Mesenchymal stem cell (in vitro differentiated cells and primary cell): ENCODE results near the gene CAPN12.

Source experiments
- DNase-seq: peaks from one replicate; pipeline ENCODE4 v3.0.0-alpha.2; 2013
- H2AFZ ChIP-seq: one replicate; pipeline ENCODE4 v1.6.1; 2013; ENCODE audit warnings: low read depth, mild to moderate bottlenecking, control low read depth, inconsistent platforms, low read length, moderate library complexity
- H2AK5ac ChIP-seq: 2 replicates; pipeline ENCODE4 v1.6.1; 2013; ENCODE audit warnings: low read length, moderate library complexity, mild to moderate bottlenecking, inconsistent platforms; ENCODE audit not compliant: severe bottlenecking
- H2BK120ac ChIP-seq: one replicate; pipeline ENCODE4 v1.6.1; 2013; ENCODE audit warnings: low read depth, mild to moderate bottlenecking, inconsistent platforms, low read length, moderate library complexity
- H2BK12ac ChIP-seq, 2 experiments: one replicate each; pipeline ENCODE4 v1.6.1; 2013; ENCODE audit warnings: inconsistent platforms in 2 of 2, low read length in 2 of 2, mild to moderate bottlenecking in 2 of 2, moderate library complexity in 2 of 2, control low read depth in 1 of 2
- H2BK15ac ChIP-seq: one replicate; pipeline ENCODE4 v1.6.1; 2013; ENCODE audit warnings: mild to moderate bottlenecking, low read depth, inconsistent platforms; ENCODE audit not compliant: poor library complexity, severe bottlenecking
- H2BK5ac ChIP-seq: 2 replicates; pipeline ENCODE4 v1.6.1; 2013; ENCODE audit warnings: low read depth, mild to moderate bottlenecking, low read length, control low read depth, inconsistent platforms; ENCODE audit not compliant: poor library complexity, severe bottlenecking
- H3K14ac ChIP-seq, 2 experiments: one replicate each; pipeline ENCODE4 v1.6.1; 2013; ENCODE audit warnings: inconsistent platforms in 2 of 2, low read length in 2 of 2, control low read depth in 1 of 2, mild to moderate bottlenecking in 1 of 2, moderate library complexity in 1 of 2
- H3K18ac ChIP-seq, 2 experiments: one replicate each; pipeline ENCODE4 v1.6.1; 2013; ENCODE audit warnings: inconsistent platforms in 2 of 2, low read length in 2 of 2, control low read depth in 1 of 2, low read depth in 1 of 2, mild to moderate bottlenecking in 1 of 2
- H3K23ac ChIP-seq, 2 experiments: one replicate each; pipeline ENCODE4 v1.6.1; 2013; ENCODE audit warnings: inconsistent platforms in 2 of 2, low read length in 2 of 2, mild to moderate bottlenecking in 2 of 2, moderate library complexity in 2 of 2, control low read depth in 1 of 2
- H3K27ac ChIP-seq: 2 replicates; pipeline ENCODE4 v1.5.1; 2013; ENCODE audit warnings: mild to moderate bottlenecking, moderate library complexity, low read length, control low read depth, inconsistent platforms; ENCODE audit not compliant: poor library complexity, severe bottlenecking
- H3K27me3 ChIP-seq, 2 experiments: 2 replicates each; pipeline versions ENCODE4 v1.6.1 to v1.7.0; 2013; ENCODE audit warnings: low read length in 2 of 2, mild to moderate bottlenecking in 2 of 2, moderate library complexity in 2 of 2, control low read depth in 1 of 2, inconsistent platforms in 1 of 2; ENCODE audit not compliant: control insufficient read depth in 1 of 2, insufficient read depth in 1 of 2
- H3K36me3 ChIP-seq, 2 experiments: 2 replicates each; pipeline versions ENCODE4 v1.6.1 to v1.7.0; 2013; ENCODE audit warnings: low read length in 2 of 2, control low read depth in 1 of 2, inconsistent platforms in 1 of 2, low read depth in 1 of 2, mild to moderate bottlenecking in 1 of 2; ENCODE audit not compliant: insufficient read depth in 2 of 2, control insufficient read depth in 1 of 2
- H3K4ac ChIP-seq, 2 experiments: one replicate each; pipeline ENCODE4 v1.6.1; 2013; ENCODE audit warnings: inconsistent platforms in 2 of 2, low read length in 2 of 2, mild to moderate bottlenecking in 2 of 2, moderate library complexity in 2 of 2, control low read depth in 1 of 2, low read depth in 1 of 2
- H3K4me1 ChIP-seq: 2 replicates; pipeline ENCODE4 v1.6.1; 2013; ENCODE audit warnings: low read depth, low read length, control low read depth; ENCODE audit not compliant: control insufficient read depth, insufficient read depth
- H3K4me2 ChIP-seq: 2 replicates; pipeline ENCODE4 v1.6.1; 2013; ENCODE audit warnings: low read length, mild to moderate bottlenecking, inconsistent platforms; ENCODE audit not compliant: poor library complexity, severe bottlenecking
- H3K4me3 ChIP-seq, 2 experiments: 2 replicates each; pipeline versions ENCODE4 v1.5.1 to v1.7.0; 2013; ENCODE audit warnings: low read length in 2 of 2, mild to moderate bottlenecking in 2 of 2, control low read depth in 1 of 2, low read depth in 1 of 2; ENCODE audit not compliant: insufficient read depth in 1 of 2
- H3K79me1 ChIP-seq: replicated peaks from 2 replicates; pipeline ENCODE4 v1.6.1; 2013; ENCODE audit warnings: mild to moderate bottlenecking, control low read depth, low read length, inconsistent platforms; ENCODE audit not compliant: poor library complexity, severe bottlenecking
- H3K9ac ChIP-seq: 2 replicates; pipeline ENCODE4 v1.7.0; 2013; ENCODE audit warnings: mild to moderate bottlenecking, low read length, moderate library complexity
- H3K9me3 ChIP-seq: 2 replicates; pipeline ENCODE4 v1.7.0; 2013; ENCODE audit warnings: mild to moderate bottlenecking, low read length; ENCODE audit not compliant: control insufficient read depth
- H4K8ac ChIP-seq: one replicate; pipeline ENCODE4 v1.6.1; 2013; ENCODE audit warnings: inconsistent platforms, mild to moderate bottlenecking, low read length, moderate library complexity
- H4K91ac ChIP-seq: one replicate; pipeline ENCODE4 v1.6.1; 2013; ENCODE audit warnings: mild to moderate bottlenecking, low read length, inconsistent platforms
- WGBS: methylation state at CpG from one replicate; pipeline ENCODE4 v1.1.7; 2013; ENCODE audit warnings: mixed read lengths; 5-methylcytosine and 5-hydroxymethylcytosine counted together

The CAPN12 gene

GRCh38 chr19:38684862-38685665 lies 59.2 kb downstream of the CAPN12 start:
- H3K4ac ChIP-seq, result peak overlapping the region; percentile 92 to 98
- H3K4me3 ChIP-seq, result no peak overlapping the region
- peak overlapping the region in 1 of 2 experiments; percentile 89 for H3K14ac ChIP-seq
- 79% methylated on average over 14 of the region's 15 CpGs for WGBS
- peak overlapping the region; percentile 99 for H2AK5ac ChIP-seq
- H2AFZ ChIP-seq, result no peak overlapping the region
- peak overlapping the region; percentile 71 for H2BK15ac ChIP-seq
- no peaks in the 10 kb centered on the region for H3K79me1 ChIP-seq
- H2BK12ac ChIP-seq, result peak overlapping the region; percentile 88 to 92
- H2BK120ac ChIP-seq, result peak overlapping the region; percentile 71
- peak overlapping the region; percentile 99 for H4K91ac ChIP-seq
- peak overlapping the region; percentile 87 for H4K8ac ChIP-seq
- peak overlapping the region in 1 of 2 experiments; percentile 18 for H3K23ac ChIP-seq
- H3K27me3 ChIP-seq, result no peaks in the 10 kb centered on the region
- peak overlapping the region; percentile 98 for H2BK5ac ChIP-seq
- no peak for DNase-seq
- no peaks in the 10 kb centered on the region for H3K9me3 ChIP-seq
- peaks cover 46% of the 10 kb centered on the region for H3K4me1 ChIP-seq
- peak overlapping the region; percentile 88 for H3K9ac ChIP-seq
- H3K27ac ChIP-seq, result peak overlapping the region; percentile 88
- H3K36me3 ChIP-seq, result peaks cover 1 to 25% of the 10 kb centered on the region in 2 experiments
- H3K4me2 ChIP-seq, result no peak overlapping the region
- H3K18ac ChIP-seq, result peak overlapping the region; percentile 88 to 96

- peaks cover 1 to 31% of the 10 kb centered on the region in 2 experiments for H3K36me3 ChIP-seq
- no peak overlapping the region for H3K4me3 ChIP-seq
- peak overlapping the region; percentile 78 for H2BK15ac ChIP-seq
- no peaks in the 10 kb centered on the region for H3K79me1 ChIP-seq
- peak overlapping the region; percentile 16 to 90 for H3K4ac ChIP-seq
- no peak overlapping the region for H3K23ac ChIP-seq
- H3K9me3 ChIP-seq, result no peaks in the 10 kb centered on the region
- H2AFZ ChIP-seq, result no peak overlapping the region
- peak overlapping the region; percentile 88 for H3K27ac ChIP-seq
- H2BK12ac ChIP-seq, result peak overlapping the region in 1 of 2 experiments; percentile 70
- no peak overlapping the region for H3K14ac ChIP-seq
- H3K4me2 ChIP-seq, result peak overlapping the region; percentile 36
- 28% methylated on average over 2 of the region's 7 CpGs for WGBS
- DNase-seq, result peak; percentile 94
- H3K9ac ChIP-seq, result peak overlapping the region; percentile 88
- no peaks in the 10 kb centered on the region for H3K27me3 ChIP-seq
- H3K18ac ChIP-seq, result peak overlapping the region; percentile 92 to 93
- peak overlapping the region; percentile 92 for H4K8ac ChIP-seq
- H2BK5ac ChIP-seq, result peak overlapping the region; percentile 95
- H2AK5ac ChIP-seq, result peak overlapping the region; percentile 94
- peak overlapping the region; percentile 61 for H2BK120ac ChIP-seq
- H4K91ac ChIP-seq, result peak overlapping the region; percentile 64
- peaks cover 47% of the 10 kb centered on the region for H3K4me1 ChIP-seq
Observed at GRCh38 chr19:38684078-38684861, 60.0 kb downstream of the CAPN12 start.

GRCh38 chr19:38683393-38684077 lies 60.7 kb downstream of the CAPN12 start:
- Histone ChIP-seq H3K27me3 (no peaks in the 10 kb centered on the region), H2BK5ac (peak overlapping the region; percentile 99), H3K14ac (peak overlapping the region in 1 of 2 experiments; percentile 6), H3K36me3 (peaks cover 6 to 35% of the 10 kb centered on the region in 2 experiments), H2BK15ac (peak overlapping the region; percentile 75), H2AFZ (no peak overlapping the region), H2AK5ac (peak overlapping the region; percentile 96), H3K23ac (no peak overlapping the region), H3K79me1 (no peaks in the 10 kb centered on the region), H2BK12ac (peak overlapping the region; percentile 29 to 70), H3K27ac (peak overlapping the region; percentile 88), H3K4ac (peak overlapping the region; percentile 70 to 84), H4K8ac (peak overlapping the region; percentile 83), H3K4me2 (peak overlapping the region; percentile 36), H3K18ac (peak overlapping the region; percentile 92 to 93), H2BK120ac (peak overlapping the region; percentile 61), H4K91ac (peak overlapping the region; percentile 85), H3K4me3 (no peak overlapping the region), H3K9me3 (no peaks in the 10 kb centered on the region), H3K4me1 (peaks cover 50% of the 10 kb centered on the region), H3K9ac (peak overlapping the region; percentile 88)
- DNase-seq, result peak; percentile 92
- 9% methylated on average over 9 of the region's 10 CpGs for WGBS
